GM19025 (cell line): ENCODE results near the gene MEOX1.
"Not testable (repeated sequence)": the region's sequence is repeated elsewhere in the genome, so short reads cannot be mapped to it uniquely, and the experiment has no call there.

Experiments used
- ATAC-seq: cut with Tn5 transposase; IDR thresholded peaks from one replicate; pipeline ENCODE4 v1.9.1; 2021; ENCODE audit warnings: mild to moderate bottlenecking, low read depth, moderate library complexity; ENCODE audit not compliant: unreplicated experiment

Gene MEOX1

DNA sequence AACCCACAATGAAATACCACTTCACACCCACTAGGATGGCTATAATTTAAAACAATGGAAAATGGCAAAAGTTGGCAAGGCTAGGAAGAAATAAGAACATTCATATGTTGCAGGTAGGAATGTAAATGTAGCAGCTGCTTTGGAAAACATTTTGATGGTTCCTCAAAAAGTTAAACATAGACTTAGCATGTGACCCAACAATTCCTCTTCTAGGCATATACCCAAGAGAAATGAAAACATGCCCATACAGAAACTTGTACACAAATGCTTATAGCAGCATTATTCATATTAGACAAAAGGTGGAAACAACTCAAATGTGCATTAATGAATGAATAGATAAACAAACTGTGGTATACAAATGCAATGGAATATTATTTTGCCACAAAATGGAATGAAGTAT is 36.1 kb downstream of the MEOX1 start:
- no peak for ATAC-seq

DNA sequence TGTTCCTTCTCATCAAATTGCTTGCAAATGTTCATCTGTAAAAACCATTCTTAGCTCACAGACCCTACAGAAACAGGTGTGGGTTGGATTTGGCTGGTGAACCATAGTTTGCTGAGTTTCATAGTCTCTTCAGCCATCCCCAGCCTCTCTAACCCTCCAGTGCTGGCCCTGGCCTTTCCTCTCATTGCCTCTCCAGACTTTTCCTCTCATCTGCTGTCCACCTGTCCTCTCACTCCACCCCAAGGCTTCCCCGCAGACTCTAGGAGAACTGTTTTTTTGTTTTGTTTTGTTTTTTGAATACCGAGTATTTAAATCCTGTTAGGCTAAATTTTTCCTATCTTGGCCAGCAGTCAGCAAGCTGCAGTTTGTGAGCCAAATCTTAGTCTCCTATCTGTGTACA is 41.1 kb downstream of the MEOX1 start:
- ATAC-seq = no peak

GRCh38 chr17:43620147-43620546 is 41.6 kb downstream of the MEOX1 start:
- ATAC-seq = no peak

GRCh38 chr17:43619705-43620104 is 42.0 kb downstream of the MEOX1 start:
- no peak for ATAC-seq

DNA sequence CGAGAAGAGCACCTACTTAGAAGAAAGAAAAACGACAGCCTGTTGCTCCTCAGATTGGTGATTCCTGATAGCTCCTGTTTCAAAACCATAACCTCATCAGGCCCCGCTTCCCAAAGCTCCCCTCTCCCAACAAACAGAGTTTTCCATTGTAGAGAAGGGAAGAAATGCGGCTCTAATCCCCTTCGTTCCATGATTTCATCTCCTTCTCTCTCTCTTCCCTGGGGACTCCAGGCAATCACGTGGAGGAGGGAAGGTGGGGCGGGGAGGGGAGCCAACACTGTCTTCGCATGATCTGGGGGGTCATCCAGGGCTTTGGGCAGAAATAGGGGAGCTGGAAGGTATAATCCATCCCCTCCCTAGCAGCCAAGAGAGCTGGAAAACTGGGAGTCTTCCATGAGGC is 43.4 kb downstream of the MEOX1 start:
- no peak for ATAC-seq

DNA sequence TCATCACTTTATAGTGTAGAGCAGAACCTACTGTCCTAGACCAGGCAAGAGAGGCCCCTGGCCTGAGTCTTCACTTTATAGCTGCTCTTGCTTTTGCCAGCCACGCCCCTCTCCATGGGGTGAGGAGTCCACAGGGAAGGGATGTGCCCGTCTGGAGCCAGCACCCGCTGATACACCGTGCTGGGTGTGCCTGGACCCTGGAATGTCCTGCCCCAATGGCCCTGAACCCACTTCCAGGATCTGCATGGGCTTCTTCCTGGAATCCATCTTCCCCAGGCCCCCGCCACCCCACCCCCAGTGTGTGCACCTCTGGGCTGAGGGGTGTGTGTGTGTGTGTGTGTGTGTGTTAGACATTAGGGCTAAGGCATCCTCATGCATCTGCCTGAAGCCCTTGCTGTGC is 44.9 kb downstream of the MEOX1 start:
- no peak for ATAC-seq

DNA sequence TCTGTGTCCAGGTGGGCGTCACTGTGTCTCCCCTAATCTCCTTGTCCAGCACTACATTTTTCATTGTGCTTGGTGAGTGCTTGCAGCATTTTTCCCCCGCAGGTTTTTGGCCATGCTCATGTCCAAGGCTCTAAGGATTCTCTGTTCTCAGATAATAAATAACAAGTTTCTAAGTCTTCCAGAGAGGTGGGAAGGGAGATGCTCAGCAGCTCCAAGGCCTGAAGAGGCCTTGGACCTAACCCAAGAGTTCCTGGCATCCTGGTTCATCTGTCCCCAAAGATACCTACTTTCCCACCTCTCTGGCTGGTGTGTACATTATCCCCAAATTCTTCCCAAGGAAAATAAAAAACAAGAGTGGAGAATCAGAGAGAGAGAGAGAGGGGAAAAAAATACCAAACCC is 45.3 kb downstream of the MEOX1 start:
- ATAC-seq = no peak

- no peak for ATAC-seq
Observed at GRCh38 chr17:43616029-43616351, 45.7 kb downstream of the MEOX1 start.

DNA sequence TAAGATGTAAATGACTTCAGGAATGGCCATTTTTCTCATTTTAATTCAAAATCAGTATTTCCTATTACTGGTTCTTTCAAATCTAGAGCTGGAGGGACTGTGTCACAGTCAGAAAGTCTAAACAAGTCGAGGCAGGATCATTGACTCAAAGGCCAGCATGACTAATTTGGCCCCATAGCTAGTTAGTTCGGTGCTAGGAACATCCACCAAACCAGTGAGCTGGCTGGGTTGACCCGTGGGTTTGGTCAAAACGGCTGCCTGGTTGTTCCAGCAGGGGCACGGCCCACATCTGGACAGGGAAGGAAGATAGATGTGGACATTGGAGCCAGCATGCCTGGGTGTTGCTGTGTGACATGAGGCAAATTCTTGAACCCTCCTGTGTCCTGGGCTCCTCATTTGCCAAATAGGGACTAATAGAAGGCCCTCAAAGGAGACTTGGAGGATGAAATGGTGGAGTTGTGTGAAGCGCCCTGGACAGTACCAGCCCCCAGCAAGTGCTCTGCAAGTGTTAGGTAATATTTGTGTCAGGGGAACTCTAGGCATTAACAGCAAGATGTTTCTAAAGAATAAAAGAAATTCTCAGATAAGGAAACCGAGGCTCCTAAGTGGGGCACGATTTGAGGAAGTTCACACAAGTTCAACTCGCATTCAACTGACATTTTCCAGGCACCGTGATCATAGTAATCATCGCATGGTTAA is 46.2 kb downstream of the MEOX1 start:
- ATAC-seq = no peak

DNA sequence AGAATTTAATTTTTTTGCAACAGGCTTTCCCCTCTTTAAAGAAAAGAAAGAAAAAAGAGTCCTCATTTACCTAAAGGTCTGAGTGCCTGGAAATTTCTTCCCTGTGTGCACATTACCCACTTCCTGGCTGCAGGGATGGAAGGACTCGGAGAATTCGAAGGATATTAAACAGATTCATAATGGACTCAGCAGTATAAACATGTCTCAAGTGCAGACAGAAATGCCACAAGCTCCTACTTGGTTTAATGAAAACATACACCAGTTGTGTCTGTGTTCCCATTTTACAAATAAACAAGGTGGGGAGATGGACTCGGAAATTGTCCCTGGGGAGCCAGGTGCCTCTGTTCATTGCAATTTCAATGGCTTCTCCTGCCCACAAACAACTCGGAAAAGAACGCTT is 47.2 kb downstream of the MEOX1 start:
- ATAC-seq = no peak

DNA sequence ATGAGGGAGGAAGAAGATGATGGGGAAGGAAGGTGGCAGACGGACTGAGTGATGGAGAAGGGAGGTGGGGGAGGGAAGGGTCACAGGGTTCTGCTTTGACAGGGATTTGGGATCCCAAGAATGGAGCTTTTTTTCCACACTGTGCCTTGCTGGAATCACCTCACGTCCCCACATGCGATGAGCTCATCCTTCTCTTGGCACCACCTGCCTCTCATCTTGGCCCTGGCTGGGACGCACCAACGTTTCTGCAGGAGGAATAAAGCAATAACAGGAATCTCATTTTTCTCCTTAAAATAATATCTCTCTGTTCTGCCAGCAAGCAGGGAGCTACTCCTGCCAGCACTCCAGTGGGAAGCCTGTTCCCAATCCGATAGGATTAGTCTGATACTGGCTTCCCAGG is 47.8 kb downstream of the MEOX1 start:
- no peak for ATAC-seq

DNA sequence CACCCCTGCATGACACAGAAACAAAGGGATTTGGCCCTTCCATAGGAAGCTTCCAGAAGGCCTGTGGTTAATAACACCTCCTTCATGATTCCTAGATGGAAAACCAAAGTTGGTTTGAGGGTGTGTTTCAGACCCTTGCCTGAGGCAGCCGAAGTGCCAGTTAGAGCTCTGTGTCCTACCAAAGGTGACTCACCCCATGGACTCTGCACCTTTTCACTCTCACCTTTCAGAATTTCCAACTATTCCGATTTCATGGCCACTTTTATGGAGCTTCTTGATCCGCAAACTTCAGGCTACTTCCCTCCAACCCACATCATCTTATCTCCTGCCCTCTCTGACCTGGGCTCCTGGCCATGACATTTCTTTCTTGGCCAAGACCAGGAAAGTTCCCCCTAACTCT is 49.2 kb downstream of the MEOX1 start:
- no peak for ATAC-seq

DNA sequence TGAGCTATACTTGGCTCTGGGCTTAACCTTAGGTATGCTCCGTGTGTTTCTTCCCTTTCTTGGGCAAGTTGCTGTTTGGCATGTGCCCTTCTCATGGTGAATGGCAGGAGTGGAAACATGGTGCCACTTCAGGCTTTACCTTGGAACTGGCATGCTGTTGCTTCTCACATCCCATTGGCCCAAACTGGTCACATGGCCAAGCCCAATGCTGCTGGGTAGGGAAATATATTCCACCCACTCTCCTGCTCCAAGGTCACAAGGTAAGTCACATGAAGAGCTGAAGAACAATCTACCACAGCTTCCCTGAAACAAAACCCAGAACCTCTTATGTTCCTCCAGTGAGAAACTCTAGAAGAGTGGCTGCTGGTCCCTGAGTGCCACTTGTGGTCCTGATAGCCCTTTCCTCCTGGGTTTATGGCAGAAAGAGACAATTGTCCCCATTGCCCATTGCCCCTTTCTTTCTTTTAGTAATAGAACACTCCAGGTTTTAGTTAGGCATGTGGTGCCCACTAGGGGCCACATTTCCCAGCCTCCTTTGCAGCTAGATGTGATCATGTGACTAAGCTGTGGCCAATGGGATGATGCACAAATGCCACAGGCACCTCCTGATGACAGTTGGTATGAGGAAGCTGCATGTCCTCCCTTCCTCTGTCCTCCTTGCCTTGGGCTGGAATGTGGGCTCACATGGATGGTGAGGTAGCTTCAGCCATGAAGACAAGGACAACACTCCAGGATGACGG is 50.3 kb downstream of the MEOX1 start:
- no peak for ATAC-seq

DNA sequence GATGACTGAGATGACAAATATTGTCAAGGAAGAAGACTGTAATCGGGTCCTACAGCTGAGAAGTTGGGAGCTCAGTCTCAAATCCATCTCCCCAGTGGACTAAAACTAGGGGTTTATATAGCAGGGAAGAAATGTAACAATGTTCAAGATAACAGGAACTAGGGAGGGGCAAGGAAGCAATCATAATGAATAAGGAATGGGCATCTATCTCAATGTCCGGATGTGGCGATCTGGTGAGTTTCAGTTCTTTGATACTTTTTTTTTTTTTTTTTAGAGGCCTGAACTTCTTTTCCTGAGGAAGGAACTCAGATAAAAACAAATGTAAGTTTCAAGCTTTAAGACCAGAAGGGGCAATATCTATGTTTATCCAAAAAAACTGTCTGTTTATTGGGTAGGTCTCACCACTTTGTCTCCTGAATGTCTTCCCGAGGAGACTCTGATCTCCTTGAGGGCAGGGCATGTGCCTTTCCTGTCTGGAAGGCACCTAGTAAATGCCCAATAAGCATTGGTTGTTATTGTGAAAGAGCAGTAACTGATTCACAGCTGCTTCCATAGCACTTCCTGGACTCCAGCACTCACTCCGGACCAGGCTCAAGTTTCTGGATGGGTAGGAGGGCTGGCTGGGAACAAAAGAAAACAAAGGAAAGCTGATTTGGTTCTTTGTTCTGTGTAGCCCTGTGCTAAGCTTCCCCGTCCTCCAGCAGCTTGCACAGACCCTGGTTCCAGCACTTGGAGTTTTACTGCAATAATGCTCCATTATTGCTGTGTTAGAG is 51.9 kb downstream of the MEOX1 start:
- no peak for ATAC-seq

GRCh38 chr17:43608313-43608712 is 53.4 kb downstream of the MEOX1 start:
- no peak for ATAC-seq

DNA sequence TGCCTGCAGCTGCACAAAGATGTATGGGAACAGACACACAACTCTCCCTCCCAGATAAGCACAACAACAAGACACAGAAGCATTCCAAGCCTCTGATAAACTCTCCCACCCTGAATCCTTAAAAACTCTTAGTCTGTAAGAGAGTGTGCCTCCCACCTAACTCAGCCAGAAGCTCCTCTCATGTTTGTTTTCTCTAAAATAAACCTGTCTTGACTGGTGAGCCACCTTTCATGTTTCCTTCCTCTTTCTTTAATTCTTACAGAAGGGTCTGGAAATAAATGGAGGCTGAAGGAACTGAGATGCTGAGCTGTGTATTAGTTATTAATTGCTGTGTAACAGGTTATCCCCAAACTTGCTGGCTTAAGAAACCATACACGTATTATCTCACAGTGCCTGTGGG is 57.2 kb downstream of the MEOX1 start:
- ATAC-seq = no peak

DNA sequence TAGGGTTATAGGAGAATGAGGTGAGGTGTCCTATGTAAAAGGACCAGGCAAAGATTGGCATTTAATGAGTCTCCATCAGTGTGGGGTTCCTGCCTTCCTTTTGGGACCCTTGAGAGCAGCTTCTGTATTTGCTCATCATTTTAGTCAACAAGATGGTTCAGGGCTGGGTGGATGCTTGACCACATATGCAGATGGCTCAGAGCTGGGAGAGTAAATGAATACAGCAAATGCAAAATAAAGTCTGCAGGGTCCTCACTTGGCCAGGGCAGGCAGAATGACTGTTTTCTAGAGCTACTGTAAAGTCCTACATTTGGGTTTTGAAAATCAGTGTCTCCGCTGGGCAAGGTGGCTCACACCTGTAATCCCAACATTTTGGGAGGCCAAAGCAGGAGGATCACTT is 58.4 kb downstream of the MEOX1 start:
- no peak for ATAC-seq

DNA sequence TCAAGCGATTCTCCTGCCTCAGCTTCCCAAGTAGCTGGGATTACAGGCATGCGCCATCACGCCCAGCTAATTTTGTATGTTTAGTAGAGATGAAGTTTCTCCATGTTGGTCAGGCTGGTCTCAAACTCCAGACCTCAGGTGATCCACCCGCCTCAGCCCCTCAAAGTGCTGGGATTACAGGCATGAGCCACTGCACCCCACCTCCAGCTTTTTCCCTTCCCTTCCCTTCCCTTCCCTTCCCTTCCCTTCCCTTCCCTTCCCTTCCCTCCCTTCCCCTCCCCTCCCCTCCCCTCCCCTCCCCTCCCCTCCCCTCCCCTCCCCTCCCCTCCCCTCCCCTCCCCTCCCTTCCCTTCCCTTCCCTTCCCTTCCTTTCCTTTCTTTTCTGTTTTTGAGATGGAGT is 59.2 kb downstream of the MEOX1 start:
- ATAC-seq = not testable (repeated sequence)

DNA sequence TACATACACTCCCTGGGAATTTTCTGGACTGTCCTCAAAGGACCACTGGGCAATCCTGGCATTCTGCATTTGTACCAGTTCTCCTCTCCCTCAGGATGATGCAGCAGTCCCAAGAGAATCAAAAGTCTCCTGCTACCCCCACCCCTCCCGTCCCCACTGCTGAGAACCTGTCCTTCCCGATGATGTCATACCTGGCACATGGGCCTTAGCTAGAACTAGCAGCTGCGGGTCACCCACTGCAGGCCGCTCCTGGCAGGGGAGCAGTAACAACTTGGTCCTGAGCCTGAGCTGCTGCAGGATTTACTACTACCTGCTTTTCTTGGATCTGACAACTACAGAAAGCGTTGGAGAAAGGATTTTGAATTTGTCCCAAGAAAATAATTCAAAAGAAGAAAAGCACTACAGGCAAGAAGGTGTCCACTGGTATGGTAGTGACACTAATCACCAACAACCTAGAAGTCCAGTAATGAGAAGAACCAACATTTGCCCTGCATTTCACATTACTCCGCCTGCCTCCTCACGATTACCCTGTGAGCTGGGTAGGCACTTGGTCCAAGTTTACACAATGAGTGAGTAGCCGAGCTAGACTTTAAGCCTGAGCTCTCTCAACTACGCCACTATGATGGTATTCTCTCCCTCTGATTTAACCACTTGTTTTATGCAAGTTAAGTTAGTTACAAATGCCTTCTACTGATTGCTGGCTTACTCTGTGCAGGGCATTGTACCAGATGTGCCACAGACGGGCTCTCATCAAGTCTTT is 60.3 kb downstream of the MEOX1 start:
- no peak for ATAC-seq

GRCh38 chr17:43599835-43600234 is 61.9 kb downstream of the MEOX1 start:
- ATAC-seq = no peak

- ATAC-seq = no peak
Observed at GRCh38 chr17:43599046-43599395, 62.7 kb downstream of the MEOX1 start.
